GM18526 (cell line): ENCODE data around the gene SLC8B1.

ENCODE experiments used
- POLR2A ChIP-seq: IDR thresholded peaks from 3 replicates; pipeline ENCODE4 v1.6.1; 2011; ENCODE audit not compliant: insufficient read length; ENCODE audit errors: extremely low read depth

SLC8B1 gene

GRCh38 chr12:113333877-113334785, 778 bp downstream of the SLC8B1 start:
- no peak for TF ChIP-seq POLR2A

- TF ChIP-seq POLR2A: no peak
These were observed 1.5 kb downstream of the SLC8B1 start for GRCh38 chr12:113333418-113333750.

GRCh38 chr12:113332688-113333417, 2.1 kb downstream of the SLC8B1 start:
- no peak for TF ChIP-seq POLR2A

GRCh38 chr12:113330505-113330904, 4.4 kb downstream of the SLC8B1 start:
- no peak for TF ChIP-seq POLR2A

- no peak for TF ChIP-seq POLR2A
These were observed 5.0 kb downstream of the SLC8B1 start for GRCh38 chr12:113329791-113330417.

GRCh38 chr12:113329022-113329790, 5.7 kb downstream of the SLC8B1 start:
- no peak for TF ChIP-seq POLR2A

- no peak for TF ChIP-seq POLR2A
These were observed 6.5 kb downstream of the SLC8B1 start for GRCh38 chr12:113328368-113328889.

- no peak for TF ChIP-seq POLR2A
These were observed 8.0 kb downstream of the SLC8B1 start for GRCh38 chr12:113326775-113327395.

- TF ChIP-seq POLR2A: no peak
These were observed 9.0 kb downstream of the SLC8B1 start for GRCh38 chr12:113325916-113326315.

GRCh38 chr12:113322343-113322742, 12.6 kb downstream of the SLC8B1 start:
- TF ChIP-seq POLR2A: no peak

GRCh38 chr12:113320401-113320800, 14.5 kb downstream of the SLC8B1 start:
- no peak for TF ChIP-seq POLR2A

- TF ChIP-seq POLR2A: no peak
These were observed 15.8 kb downstream of the SLC8B1 start for GRCh38 chr12:113318900-113319628.

- no peak for TF ChIP-seq POLR2A
These were observed 16.8 kb downstream of the SLC8B1 start for GRCh38 chr12:113318046-113318656.

GRCh38 chr12:113317122-113317521, 17.8 kb downstream of the SLC8B1 start:
- no peak for TF ChIP-seq POLR2A

GRCh38 chr12:113316155-113316554, 18.8 kb downstream of the SLC8B1 start:
- no peak for TF ChIP-seq POLR2A
